WTC11 (cell line): ENCODE measurements around the gene MORN4. TPM values are rescaled to one million over a fixed set of nuclear protein-coding genes. Genes with fewer than 3 reads are reported as not detected.

ENCODE experiments used
- ATAC-seq: fragments of 200-7000 bp; cut with Tn5 transposase; 2 replicates; pipeline ENCODE4 v1.10.0; 2021; ENCODE audit warnings: mild to moderate bottlenecking, moderate library complexity
- CTCF ChIA-PET: fragments of 300-600 bp; sonication (Branson Sonifier 250); formaldehyde crosslinking; loops from one replicate; lab custom pipeline; 2021; ENCODE audit warnings: antibody characterized with exemption; lab: Charles Lee
- POLR2A ChIA-PET: fragments of 350-600 bp; sonication (Branson Sonifier 250); formaldehyde crosslinking; loops from one replicate; lab custom pipeline; 2021; ENCODE audit warnings: antibody characterized with exemption; lab: Charles Lee
- DNase-seq: peaks from one replicate; pipeline ENCODE4 v3.0.0; 2021; ENCODE audit warnings: low spot score
- H3K27ac Mint-ChIP-seq: 2 replicates; pipeline ENCODE4 v1.8.0; 2021; ENCODE audit warnings: mixed read lengths
- H3K27me3 Mint-ChIP-seq: 2 replicates; pipeline ENCODE4 v1.8.0; 2021; ENCODE audit warnings: low read depth, mild to moderate bottlenecking, moderate library complexity, mixed read lengths
- H3K36me3 Mint-ChIP-seq: 2 replicates; pipeline ENCODE4 v1.8.0; 2021; ENCODE audit warnings: mixed read lengths
- H3K4me1 Mint-ChIP-seq: 2 replicates; pipeline ENCODE4 v1.8.0; 2022; ENCODE audit warnings: mixed read lengths
- H3K4me3 Mint-ChIP-seq: 2 replicates; pipeline ENCODE4 v1.8.0; 2021; ENCODE audit warnings: mild to moderate bottlenecking, moderate library complexity, mixed read lengths
- H3K9me3 Mint-ChIP-seq: 2 replicates; pipeline ENCODE4 v1.8.0; 2021; ENCODE audit warnings: mixed read lengths
- MXD4 ChIP-seq: fragments of 250-450 bp; sonication (Bioruptor Pico); IDR thresholded peaks from 2 replicates; pipeline ENCODE4 v1.8.0; 2021; ENCODE audit warnings: mild to moderate bottlenecking, moderate library complexity, borderline replicate concordance
- MYBL2 ChIP-seq: sonication (generic); formaldehyde crosslinking; IDR thresholded peaks from 2 replicates; pipeline ENCODE4 v1.8.1; 2023; ENCODE audit warnings: mild to moderate bottlenecking, moderate library complexity, missing genetic modification reagents
- NFYB ChIP-seq: sonication (generic); formaldehyde crosslinking; conservative IDR thresholded peaks from 2 replicates; pipeline ENCODE4 v1.8.0; 2022; ENCODE audit warnings: low read depth, missing genetic modification reagents
- NR2C2 ChIP-seq: sonication (generic); formaldehyde crosslinking; IDR thresholded peaks from 2 replicates; pipeline ENCODE4 v1.8.0; 2022; ENCODE audit warnings: mild to moderate bottlenecking, missing genetic modification reagents
- NR3C1 ChIP-seq: sonication (generic); formaldehyde crosslinking; conservative IDR thresholded peaks from 2 replicates; pipeline ENCODE4 v1.8.1; 2023; ENCODE audit warnings: low read depth, mild to moderate bottlenecking, missing genetic modification reagents
- SOX15 ChIP-seq: fragments of 250-450 bp; sonication (Bioruptor Pico); IDR thresholded peaks from 2 replicates; pipeline ENCODE4 v1.9.0; 2021; ENCODE audit warnings: mild to moderate bottlenecking
- TCF7 ChIP-seq: sonication (generic); formaldehyde crosslinking; IDR thresholded peaks from 2 replicates; pipeline ENCODE4 v1.8.0; 2022; ENCODE audit warnings: mild to moderate bottlenecking, low read depth, missing genetic modification reagents, moderate library complexity
- TEAD4 ChIP-seq: sonication (generic); formaldehyde crosslinking; IDR thresholded peaks from 2 replicates; pipeline ENCODE4 v1.8.0; 2022; ENCODE audit warnings: mild to moderate bottlenecking, missing genetic modification reagents
- ZBTB21 ChIP-seq: sonication (generic); formaldehyde crosslinking; IDR thresholded peaks from 2 replicates; pipeline ENCODE4 v1.8.1; 2023; ENCODE audit warnings: mild to moderate bottlenecking, missing genetic modification reagents, borderline replicate concordance
- ZNF671 ChIP-seq: fragments of 250-450 bp; sonication (Bioruptor Pico); IDR thresholded peaks from 2 replicates; pipeline ENCODE4 v1.8.0; 2021; ENCODE audit warnings: mild to moderate bottlenecking
- total RNA-seq: library from RNA; stranded (reverse); gene quantifications from 3 replicates; pipeline ENCODE4 v1.2.3, GENCODE V29; 2021
- TF ChIP-seq, protein P1 (sequence below): sonication (generic); formaldehyde crosslinking; IDR thresholded peaks from 2 replicates; pipeline ENCODE4 v1.8.0; 2022; ENCODE audit warnings: mild to moderate bottlenecking, missing genetic modification reagents
- TF ChIP-seq, protein P2 (sequence below): sonication (generic); formaldehyde crosslinking; IDR thresholded peaks from 2 replicates; pipeline ENCODE4 v1.8.0; 2023; ENCODE audit warnings: mild to moderate bottlenecking, missing genetic modification reagents
- TF ChIP-seq, protein P3 (sequence below): fragments of 250-450 bp; sonication (Bioruptor Pico); IDR thresholded peaks from 2 replicates; pipeline ENCODE4 v1.9.0; 2021; ENCODE audit warnings: moderate library complexity, mild to moderate bottlenecking, inconsistent platforms, borderline replicate concordance
- TF ChIP-seq, protein P4 (sequence below): sonication (generic); formaldehyde crosslinking; IDR thresholded peaks from 2 replicates; pipeline ENCODE4 v1.8.0; 2023; ENCODE audit warnings: missing genetic modification reagents
- TF ChIP-seq, protein P5 (sequence below): sonication (generic); formaldehyde crosslinking; IDR thresholded peaks from 2 replicates; pipeline ENCODE4 v1.8.1; 2022; ENCODE audit warnings: low read depth, missing genetic modification reagents, borderline replicate concordance

Gene MORN4
- total RNA-seq, 1 experiment from 2014 or later, result 21.8 TPM

DNA sequence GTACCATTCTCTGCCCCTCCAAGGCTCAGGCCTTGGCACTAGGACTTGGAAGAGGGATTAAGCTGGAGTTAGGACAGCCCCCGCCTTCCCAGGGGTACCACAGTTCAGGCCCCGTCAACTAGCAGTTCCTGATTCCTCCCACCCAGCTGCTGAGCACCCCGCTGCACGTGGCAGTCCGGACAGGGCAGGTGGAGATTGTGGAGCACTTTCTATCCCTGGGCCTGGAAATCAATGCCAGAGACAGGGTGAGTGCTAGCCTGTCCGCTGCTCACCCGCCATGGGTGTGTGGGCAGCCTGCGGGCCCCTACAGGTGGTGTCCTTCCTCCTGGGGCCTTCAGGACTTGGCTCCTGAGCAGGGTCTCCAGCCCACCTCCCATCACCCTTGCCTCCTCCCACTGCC is 51.1 kb downstream of the MORN4 start:
- H3K4me3 Mint-ChIP-seq, result no peak overlapping the region
- CTCF ChIA-PET, result interaction anchor here (2.1 to 2.3 kb wide), 2 partner anchors 10 to 48 kb away, joined by 6 to 11 read pairs; partner anchors contain the start of gene ANKRD2
- no peak overlapping the region for H3K27ac Mint-ChIP-seq
- POLR2A ChIA-PET, result no interaction called here
- ATAC-seq (no peak), DNase-seq (no peak)
- H3K4me1 Mint-ChIP-seq, result 0 out of 2 replicates have a peak, but pooled peaks cover 7% of the 10 kb centered on the region
- TF ChIP-seq SOX15 (CRISPR knock-in tag) (no peak), NR3C1 (CRISPR knock-in tag) (no peak), NR2C2 (CRISPR knock-in tag) (no peak), NFYB (CRISPR knock-in tag) (no peak), MYBL2 (CRISPR knock-in tag) (no peak), TEAD4 (CRISPR knock-in tag) (no peak), TCF7 (no peak), MXD4 (CRISPR knock-in tag) (no peak)
- TF ChIP-seq, protein P1, sequence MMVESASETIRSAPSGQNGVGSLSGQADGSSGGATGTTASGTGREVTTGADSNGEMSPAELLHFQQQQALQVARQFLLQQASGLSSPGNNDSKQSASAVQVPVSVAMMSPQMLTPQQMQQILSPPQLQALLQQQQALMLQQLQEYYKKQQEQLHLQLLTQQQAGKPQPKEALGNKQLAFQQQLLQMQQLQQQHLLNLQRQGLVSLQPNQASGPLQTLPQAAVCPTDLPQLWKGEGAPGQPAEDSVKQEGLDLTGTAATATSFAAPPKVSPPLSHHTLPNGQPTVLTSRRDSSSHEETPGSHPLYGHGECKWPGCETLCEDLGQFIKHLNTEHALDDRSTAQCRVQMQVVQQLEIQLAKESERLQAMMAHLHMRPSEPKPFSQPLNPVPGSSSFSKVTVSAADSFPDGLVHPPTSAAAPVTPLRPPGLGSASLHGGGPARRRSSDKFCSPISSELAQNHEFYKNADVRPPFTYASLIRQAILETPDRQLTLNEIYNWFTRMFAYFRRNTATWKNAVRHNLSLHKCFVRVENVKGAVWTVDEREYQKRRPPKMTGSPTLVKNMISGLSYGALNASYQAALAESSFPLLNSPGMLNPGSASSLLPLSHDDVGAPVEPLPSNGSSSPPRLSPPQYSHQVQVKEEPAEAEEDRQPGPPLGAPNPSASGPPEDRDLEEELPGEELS (CRISPR knock-in tag), result no peak
- TF ChIP-seq, protein P2, sequence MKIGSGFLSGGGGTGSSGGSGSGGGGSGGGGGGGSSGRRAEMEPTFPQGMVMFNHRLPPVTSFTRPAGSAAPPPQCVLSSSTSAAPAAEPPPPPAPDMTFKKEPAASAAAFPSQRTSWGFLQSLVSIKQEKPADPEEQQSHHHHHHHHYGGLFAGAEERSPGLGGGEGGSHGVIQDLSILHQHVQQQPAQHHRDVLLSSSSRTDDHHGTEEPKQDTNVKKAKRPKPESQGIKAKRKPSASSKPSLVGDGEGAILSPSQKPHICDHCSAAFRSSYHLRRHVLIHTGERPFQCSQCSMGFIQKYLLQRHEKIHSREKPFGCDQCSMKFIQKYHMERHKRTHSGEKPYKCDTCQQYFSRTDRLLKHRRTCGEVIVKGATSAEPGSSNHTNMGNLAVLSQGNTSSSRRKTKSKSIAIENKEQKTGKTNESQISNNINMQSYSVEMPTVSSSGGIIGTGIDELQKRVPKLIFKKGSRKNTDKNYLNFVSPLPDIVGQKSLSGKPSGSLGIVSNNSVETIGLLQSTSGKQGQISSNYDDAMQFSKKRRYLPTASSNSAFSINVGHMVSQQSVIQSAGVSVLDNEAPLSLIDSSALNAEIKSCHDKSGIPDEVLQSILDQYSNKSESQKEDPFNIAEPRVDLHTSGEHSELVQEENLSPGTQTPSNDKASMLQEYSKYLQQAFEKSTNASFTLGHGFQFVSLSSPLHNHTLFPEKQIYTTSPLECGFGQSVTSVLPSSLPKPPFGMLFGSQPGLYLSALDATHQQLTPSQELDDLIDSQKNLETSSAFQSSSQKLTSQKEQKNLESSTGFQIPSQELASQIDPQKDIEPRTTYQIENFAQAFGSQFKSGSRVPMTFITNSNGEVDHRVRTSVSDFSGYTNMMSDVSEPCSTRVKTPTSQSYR (CRISPR knock-in tag), result no peak
- TF ChIP-seq, protein P3, sequence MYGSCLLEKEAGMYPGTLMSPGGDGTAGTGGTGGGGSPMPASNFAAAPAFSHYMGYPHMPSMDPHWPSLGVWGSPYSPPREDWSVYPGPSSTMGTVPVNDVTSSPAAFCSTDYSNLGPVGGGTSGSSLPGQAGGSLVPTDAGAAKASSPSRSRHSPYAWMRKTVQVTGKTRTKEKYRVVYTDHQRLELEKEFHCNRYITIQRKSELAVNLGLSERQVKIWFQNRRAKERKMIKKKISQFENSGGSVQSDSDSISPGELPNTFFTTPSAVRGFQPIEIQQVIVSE, result no peak
- TF ChIP-seq, protein P4, sequence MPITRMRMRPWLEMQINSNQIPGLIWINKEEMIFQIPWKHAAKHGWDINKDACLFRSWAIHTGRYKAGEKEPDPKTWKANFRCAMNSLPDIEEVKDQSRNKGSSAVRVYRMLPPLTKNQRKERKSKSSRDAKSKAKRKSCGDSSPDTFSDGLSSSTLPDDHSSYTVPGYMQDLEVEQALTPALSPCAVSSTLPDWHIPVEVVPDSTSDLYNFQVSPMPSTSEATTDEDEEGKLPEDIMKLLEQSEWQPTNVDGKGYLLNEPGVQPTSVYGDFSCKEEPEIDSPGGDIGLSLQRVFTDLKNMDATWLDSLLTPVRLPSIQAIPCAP (CRISPR knock-in tag), result no peak
- no peaks in the 10 kb centered on the region for H3K9me3 Mint-ChIP-seq
- no peaks in the 10 kb centered on the region for H3K27me3 Mint-ChIP-seq
- H3K36me3 Mint-ChIP-seq, result no peaks in the 10 kb centered on the region

DNA sequence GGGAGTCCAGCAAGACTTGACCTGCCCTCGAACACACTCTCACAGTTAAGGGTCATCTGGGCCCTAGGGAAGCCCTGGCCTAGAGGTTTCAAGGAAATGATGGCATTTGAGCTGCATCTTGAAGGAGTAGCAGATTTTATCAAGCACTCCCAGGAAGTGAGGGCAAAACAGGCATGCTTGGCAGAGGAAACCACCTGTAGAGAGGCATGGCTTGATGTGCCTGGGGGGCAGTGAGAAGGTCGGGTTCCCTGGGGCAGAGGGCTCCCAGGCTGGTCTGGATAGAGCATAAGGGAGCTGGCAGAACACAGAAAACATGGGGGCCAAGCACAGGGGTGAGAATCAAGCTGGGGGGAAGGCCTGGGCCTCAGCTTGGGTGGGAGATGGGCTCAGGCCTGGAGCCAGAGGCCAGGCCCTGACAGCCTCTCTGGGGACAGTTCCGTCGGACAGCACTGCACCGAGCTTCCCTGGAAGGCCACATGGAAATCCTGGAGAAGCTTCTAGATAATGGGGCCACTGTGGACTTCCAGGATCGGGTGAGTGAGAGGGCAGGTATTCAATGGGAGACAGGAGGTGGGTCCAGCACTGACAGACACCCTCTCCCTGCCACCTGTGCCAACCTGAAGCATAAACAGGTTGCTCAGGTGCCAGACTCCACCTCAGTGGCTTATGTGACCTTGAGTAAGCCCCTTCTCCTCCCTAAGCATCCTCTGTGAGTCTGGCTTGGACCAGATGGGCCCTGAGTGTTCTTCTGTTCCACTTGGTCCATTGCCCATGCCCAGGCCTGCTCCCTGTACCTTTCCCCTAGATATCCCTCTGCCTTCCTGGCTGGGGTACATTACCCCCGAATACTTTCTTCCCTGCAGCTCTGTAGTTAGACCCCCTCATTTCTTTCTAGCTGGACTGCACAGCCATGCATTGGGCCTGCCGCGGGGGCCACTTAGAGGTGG is 52.6 kb downstream of the MORN4 start:
- ChIA-PET CTCF (interaction anchor here (1.9 to 2.3 kb wide), 3 partner anchors 8 to 46 kb away, joined by 6 to 11 read pairs (median 6); partner anchors contain the start of gene ANKRD2), POLR2A (no interaction called here)
- no peak for DNase-seq
- no peak overlapping the region for H3K4me3 Mint-ChIP-seq
- no peaks in the 10 kb centered on the region for H3K36me3 Mint-ChIP-seq
- H3K9me3 Mint-ChIP-seq, result no peaks in the 10 kb centered on the region
- TF ChIP-seq, protein P5, sequence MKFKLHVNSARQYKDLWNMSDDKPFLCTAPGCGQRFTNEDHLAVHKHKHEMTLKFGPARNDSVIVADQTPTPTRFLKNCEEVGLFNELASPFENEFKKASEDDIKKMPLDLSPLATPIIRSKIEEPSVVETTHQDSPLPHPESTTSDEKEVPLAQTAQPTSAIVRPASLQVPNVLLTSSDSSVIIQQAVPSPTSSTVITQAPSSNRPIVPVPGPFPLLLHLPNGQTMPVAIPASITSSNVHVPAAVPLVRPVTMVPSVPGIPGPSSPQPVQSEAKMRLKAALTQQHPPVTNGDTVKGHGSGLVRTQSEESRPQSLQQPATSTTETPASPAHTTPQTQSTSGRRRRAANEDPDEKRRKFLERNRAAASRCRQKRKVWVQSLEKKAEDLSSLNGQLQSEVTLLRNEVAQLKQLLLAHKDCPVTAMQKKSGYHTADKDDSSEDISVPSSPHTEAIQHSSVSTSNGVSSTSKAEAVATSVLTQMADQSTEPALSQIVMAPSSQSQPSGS (CRISPR knock-in tag), result no peak
- TF ChIP-seq ZBTB21 (CRISPR knock-in tag), result no peak
- no peak for TF ChIP-seq TCF7
- no peak for TF ChIP-seq ZNF671 (CRISPR knock-in tag)
- H3K27ac Mint-ChIP-seq, result no peak overlapping the region
- 0 out of 2 replicates have a peak, but pooled peaks cover 7% of the 10 kb centered on the region for H3K4me1 Mint-ChIP-seq
- ATAC-seq, result no peak
- H3K27me3 Mint-ChIP-seq, result no peaks in the 10 kb centered on the region
